ENCODE measurements around the gene METTL23. TPM values are rescaled to one million over a fixed set of nuclear protein-coding genes. Genes with fewer than 3 reads are reported as not detected.

The METTL23 gene
- total and polyA plus RNA-seq, 2 experiments from 2014 or later = 41.6 to 55.9 TPM

GRCh38 chr17:76700617-76701470 lies 25.8 kb upstream of the METTL23 start (continued):
- TF ChIP-seq ZNF462 (CRISPR knock-in tag; IDR thresholded peaks at IDR 0.05) = no peak
- no peak for TF ChIP-seq CREB1 (CRISPR knock-in tag; IDR thresholded peaks at IDR 0.05; ENCODE audit: low read depth)

- Histone ChIP-seq H3K4me3 (no peak overlapping the region), H4K20me1 (replicated peaks; ENCODE audit: insufficient read depth) (no peaks in the 10 kb centered on the region; the same call in 1 of the 2 replicates), H3K79me2 (replicated peaks; ENCODE audit: insufficient read depth) (peaks cover 21% of the 10 kb centered on the region), H3K27ac (ENCODE audit: low read depth) (peak overlapping the region; percentile 66; the same call in 1 of the 2 replicates), H3F3A (replicated peaks; ENCODE audit: low read depth) (no peaks in the 10 kb centered on the region), H2AFZ (no peak overlapping the region; the same call in 1 of the 2 replicates), H3K4me2 (peak overlapping the region; percentile 63), H3K36me3 (ENCODE audit: insufficient read depth) (no peaks in the 10 kb centered on the region), H3K9me2 (ENCODE audit: insufficient read depth) (no peaks in the 10 kb centered on the region), H3K4me1 (ENCODE audit: insufficient read depth) (peaks cover 35% of the 10 kb centered on the region), H3K27me3 (ENCODE audit: insufficient read depth) (no peaks in the 10 kb centered on the region)
- no peak for TF ChIP-seq POLR2AphosphoS5 (IDR thresholded peaks at IDR 0.05; ENCODE audit: low read depth)
- no peak for TF ChIP-seq ZNF462 (CRISPR knock-in tag; IDR thresholded peaks at IDR 0.05)
- no peak for TF ChIP-seq STAT1 (IDR thresholded peaks at IDR 0.05; ENCODE audit: unreplicated experiment)
- TF ChIP-seq ETS1 (IDR thresholded peaks at IDR 0.05) = no peak
- H3K9me3 Mint-ChIP-seq = no peaks in the 10 kb centered on the region; the same call in 2 of the 3 replicates
- no peak; the same call in 1 of the 3 replicates for ATAC-seq
- peak overlapping the region; percentile 0; the same call in 1 of the 3 replicates for H3K4me3 Mint-ChIP-seq
- DNase-seq (ENCODE audit: low spot score) = no peak
- no peaks in the 10 kb centered on the region for H3K36me3 Mint-ChIP-seq (ENCODE audit: low read depth)
- peaks cover 41% of the 10 kb centered on the region for H3K4me1 Mint-ChIP-seq
- peaks cover 13% of the 10 kb centered on the region for H3K27me3 Mint-ChIP-seq (ENCODE audit: insufficient read depth, low read depth, poor library complexity)
- no peak overlapping the region for H3K27ac Mint-ChIP-seq
Observed at GRCh38 chr17:76701471-76701967, 25.1 kb upstream of the METTL23 start.

Data from GM23338 (cell line).